ENCODE results near the gene LITAF. TPM values are rescaled to one million over a fixed set of nuclear protein-coding genes. Genes with fewer than 3 reads are reported as not detected.

LITAF gene
- total RNA-seq, 4 donors from 2014 or later, result 59.7 to 93.5 (median 64.8) TPM

DNA sequence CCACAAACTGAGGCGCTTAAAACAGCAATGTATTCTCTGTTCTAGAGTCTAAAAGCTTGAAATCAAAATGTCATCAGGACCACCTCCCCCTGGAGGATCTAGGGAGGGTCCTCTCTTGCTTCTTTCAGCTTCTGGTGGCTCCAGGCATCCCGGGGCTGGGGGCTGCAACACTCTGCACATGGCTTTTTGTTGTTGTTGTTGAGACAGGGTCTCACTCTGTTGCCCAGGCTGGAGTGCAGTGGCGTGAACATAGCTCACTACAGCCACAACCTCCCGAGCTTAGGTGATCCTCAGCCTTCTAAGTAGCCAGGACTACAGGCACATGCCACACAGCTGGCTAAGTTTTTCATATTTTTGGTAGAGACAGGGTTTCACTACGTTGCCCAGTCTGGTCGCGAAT is 44.5 kb upstream of the LITAF start:
- TF ChIP-seq, protein P1, sequence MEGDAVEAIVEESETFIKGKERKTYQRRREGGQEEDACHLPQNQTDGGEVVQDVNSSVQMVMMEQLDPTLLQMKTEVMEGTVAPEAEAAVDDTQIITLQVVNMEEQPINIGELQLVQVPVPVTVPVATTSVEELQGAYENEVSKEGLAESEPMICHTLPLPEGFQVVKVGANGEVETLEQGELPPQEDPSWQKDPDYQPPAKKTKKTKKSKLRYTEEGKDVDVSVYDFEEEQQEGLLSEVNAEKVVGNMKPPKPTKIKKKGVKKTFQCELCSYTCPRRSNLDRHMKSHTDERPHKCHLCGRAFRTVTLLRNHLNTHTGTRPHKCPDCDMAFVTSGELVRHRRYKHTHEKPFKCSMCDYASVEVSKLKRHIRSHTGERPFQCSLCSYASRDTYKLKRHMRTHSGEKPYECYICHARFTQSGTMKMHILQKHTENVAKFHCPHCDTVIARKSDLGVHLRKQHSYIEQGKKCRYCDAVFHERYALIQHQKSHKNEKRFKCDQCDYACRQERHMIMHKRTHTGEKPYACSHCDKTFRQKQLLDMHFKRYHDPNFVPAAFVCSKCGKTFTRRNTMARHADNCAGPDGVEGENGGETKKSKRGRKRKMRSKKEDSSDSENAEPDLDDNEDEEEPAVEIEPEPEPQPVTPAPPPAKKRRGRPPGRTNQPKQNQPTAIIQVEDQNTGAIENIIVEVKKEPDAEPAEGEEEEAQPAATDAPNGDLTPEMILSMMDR (IDR thresholded peaks at IDR 0.05; ENCODE audit: low read depth), result no peak

DNA sequence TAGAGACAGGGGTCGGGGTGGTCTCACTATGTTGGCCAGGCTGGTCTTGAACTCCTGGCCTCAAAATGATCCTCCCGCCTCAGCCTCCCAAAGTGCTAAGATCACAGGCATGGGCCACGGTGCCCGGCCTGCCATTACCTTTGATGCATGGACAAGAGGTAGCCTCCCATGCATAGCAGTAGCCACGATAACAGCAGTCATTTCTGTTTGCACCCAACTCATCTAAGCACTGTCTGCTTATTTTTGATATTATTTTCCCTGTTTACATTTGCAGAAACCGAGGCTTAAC is 44.0 kb upstream of the LITAF start:
- TF ChIP-seq, protein P1 (IDR thresholded peaks at IDR 0.05; ENCODE audit: low read depth), result no peak

DNA sequence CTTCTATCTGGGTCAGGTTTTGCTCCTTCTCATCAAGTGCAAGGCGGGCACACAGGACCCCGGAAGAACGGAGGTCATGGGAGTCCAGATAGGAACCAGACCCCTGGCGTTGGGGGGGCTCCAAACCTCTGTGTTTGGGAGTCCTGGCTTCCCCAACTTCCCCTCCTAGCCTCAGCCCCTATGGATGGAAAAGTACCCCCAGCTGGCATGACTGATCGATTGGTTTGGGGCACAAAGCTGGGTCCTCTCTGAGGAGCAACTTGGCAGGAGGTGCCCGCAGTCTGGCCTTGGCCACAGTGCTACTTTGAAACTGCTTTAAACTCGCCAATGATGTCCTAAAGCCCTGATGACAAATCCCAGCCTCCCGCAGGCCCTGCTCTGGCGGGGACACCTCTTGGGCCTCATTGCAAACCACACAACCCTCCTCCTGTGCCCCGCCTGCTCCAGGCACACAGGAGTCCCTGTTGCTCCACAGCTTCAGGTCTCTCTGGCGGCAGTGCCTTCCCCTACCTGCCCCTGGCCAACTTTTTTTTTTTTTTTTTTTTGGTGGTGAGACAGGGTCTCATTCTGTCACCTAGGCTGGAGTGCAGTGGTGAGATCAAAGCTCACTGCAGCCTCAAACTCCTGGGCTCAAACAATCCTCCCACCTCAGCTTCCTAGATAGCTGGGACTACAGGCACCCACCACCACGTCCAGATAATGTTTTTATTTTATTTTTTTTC is 43.5 kb upstream of the LITAF start:
- TF ChIP-seq, protein P1 (IDR thresholded peaks at IDR 0.05; ENCODE audit: low read depth), result no peak

DNA sequence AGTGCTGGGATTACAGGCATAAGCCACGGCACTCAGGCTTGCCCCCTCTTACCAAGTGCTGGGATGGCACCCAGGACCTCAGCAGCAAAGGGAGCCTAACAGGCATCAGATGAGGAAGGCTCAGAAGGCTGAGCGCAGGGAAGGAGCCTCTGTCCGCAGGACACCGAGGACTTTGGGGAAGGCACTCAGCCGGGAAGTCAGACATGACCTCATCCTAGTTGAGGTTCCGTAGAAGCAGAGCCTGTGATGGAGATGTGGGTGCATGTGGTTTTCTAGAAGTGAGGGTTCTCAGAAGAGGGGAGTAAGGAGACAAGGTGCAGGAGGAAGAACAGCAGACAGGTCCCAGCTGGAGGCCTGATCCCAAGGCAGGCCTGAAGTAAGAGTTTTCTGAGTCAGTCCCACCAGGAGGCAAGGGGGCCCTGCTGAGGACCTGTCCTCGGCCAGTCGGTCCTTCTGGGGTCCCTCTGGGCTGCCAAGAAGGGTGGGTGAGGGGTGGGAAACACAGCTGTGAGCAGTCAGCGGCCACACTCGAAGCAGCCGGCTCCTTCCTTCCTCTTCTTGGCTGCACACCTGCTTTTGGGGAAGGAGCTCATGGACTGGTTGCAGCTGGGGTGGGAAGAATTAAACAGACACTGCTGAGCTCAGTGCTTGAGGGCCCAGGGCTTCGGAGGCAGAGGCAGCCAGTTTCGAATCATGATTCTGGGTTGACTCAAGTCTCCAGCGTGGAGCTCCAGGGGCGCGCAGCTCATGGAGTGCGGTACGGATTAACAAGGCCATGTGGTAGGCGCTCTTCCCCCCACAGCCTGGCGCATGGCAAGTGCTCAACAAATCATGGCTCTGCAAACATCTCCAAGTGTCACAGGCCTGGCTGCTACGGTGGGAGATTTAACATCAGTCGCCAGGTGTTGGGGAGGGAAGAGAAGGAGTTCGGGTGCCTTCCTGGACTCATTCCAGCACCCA is 42.6 kb upstream of the LITAF start:
- TF ChIP-seq, protein P1 (IDR thresholded peaks at IDR 0.05; ENCODE audit: low read depth), result no peak

DNA sequence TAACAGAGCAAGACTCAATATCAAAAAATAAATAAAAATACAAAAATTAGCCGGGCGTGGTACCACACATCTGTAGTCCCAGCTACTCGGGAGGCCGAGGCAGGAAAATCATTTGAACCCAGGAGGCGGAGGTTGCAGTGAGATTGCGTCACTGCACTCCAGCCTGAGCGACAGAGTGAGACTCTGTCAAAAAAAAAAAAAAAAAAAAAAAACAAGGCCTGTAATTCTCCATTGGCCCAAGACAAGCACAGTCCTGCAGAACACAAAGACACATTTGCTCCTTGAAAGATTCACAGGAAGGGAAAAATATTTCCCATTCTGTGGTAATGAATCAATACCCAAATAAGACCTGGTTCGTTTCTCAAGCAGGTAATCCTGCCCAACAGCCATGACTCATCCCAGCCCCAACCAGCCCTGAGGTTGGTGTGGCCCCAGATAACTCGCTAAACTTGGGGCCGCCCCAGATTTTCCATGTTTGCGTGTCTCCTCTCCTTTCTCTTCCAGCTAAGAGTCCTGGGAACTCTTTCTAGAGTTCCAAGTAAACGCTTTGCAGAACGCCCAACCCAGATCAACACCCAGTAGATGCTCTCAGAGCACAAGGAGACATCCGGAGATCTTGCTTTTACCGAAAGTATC is 41.2 kb upstream of the LITAF start:
- TF ChIP-seq, protein P1 (IDR thresholded peaks at IDR 0.05; ENCODE audit: low read depth), result no peak

DNA sequence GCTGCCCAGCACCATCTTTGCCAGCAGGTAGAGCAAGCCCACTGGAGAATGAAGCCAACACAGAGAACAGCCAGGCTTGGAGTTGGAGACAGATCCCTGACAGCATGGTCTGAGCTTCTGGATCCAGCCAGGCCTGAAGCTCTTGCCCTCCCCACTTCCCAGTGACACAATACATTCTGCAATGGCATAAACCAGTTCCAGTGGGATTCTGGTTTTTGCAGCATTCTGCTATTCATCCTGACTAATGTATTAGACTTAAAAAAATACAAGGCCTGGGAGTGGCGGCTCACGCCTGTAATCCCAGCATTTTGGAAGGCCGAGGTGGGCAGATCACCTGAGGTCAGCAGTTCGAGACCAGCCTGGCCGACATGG is 40.6 kb upstream of the LITAF start:
- TF ChIP-seq, protein P1 (IDR thresholded peaks at IDR 0.05; ENCODE audit: low read depth), result no peak

Data from subcutaneous adipose tissue (tissue), 4 donors.